Ecto neural progenitor cell (in vitro differentiated cells): ENCODE measurements around the gene NRXN3.

Experiments used
- DNase-seq: peaks from one replicate; pipeline ENCODE4 v3.0.0-alpha.2; 2018; ENCODE audit warnings: low spot score

The NRXN3 gene

DNA sequence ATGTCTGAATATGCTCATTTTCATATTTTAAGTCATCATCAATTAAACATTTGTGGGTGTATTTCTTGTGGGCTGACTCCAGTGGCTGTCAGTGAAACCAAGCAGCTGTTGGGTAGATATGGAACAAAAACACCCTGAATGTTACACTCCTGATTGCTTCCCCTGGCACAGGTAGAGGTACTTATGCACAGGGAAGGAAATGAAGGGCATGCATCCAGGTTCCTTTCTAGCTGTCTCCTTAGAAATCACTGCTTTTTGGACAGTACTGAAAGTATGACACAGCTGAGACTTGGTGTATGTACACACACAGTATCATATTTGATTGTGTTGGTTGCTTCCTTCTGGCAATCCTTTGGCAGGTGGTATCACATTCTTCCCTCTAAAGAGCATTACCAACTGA lies 1034.4 kb downstream of the NRXN3 start:
- no peak for DNase-seq

DNA sequence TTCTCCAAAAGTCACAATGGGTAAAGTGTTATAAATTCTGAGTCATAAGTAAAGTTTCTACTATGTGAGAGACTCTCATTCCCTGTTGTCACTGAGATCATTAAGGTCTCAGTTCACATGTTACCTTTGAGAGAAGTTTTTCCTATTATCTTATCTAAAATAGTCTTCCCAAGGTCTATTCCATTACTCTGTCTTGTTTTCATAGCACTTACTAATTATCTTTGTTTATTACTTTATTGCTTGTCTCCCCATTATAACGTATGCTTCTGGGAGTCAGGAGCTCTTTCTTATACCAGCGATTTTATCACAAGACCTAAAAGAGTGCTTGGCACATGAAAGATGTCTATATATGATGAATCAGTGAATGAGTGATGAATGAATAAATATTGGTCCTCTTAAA lies 1039.2 kb downstream of the NRXN3 start:
- DNase-seq, result no peak

DNA sequence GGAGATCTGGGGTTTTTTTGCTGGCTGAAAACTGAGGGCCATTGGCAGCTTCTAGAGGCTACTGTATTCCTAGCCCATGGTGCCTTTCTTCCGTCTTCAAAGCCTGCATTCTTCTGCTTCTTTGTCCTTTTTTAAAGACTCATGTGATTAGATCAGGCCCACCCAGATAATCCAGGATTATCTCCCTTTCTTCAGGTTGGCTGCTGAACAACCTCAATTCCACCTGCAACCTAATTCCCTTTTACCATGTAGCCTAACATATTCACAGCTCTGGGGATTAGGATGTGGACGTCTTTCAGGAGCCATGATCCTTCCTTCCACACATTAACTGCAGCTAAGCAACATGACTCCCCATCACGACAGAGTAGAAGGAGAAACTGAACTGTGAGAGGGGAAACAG lies 1055.6 kb downstream of the NRXN3 start:
- DNase-seq, result no peak

- DNase-seq, result no peak
Measured at GRCh38 chr14:79229383-79229909, 1059.3 kb downstream of the NRXN3 start.

DNA sequence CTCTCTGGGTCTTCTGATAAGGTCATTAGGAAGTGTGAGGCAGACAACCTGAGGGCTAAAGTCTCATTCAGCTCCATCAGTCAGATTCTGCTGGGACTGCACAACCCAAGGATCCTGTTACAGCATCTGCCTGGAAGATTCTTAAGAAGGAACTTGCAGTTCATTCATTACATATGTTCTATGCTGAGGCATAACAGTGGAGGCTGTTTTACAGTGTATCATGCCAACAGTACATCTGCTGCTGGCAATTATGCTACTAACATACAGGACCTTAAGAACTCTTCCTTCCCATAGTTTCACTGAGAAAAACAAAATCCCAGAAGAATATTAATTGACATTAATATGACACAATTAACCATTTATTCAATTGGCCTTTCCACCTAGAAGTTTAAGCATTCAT lies 1072.5 kb downstream of the NRXN3 start:
- no peak for DNase-seq

GRCh38 chr14:79246173-79246572 lies 1076.0 kb downstream of the NRXN3 start:
- no peak for DNase-seq

DNA sequence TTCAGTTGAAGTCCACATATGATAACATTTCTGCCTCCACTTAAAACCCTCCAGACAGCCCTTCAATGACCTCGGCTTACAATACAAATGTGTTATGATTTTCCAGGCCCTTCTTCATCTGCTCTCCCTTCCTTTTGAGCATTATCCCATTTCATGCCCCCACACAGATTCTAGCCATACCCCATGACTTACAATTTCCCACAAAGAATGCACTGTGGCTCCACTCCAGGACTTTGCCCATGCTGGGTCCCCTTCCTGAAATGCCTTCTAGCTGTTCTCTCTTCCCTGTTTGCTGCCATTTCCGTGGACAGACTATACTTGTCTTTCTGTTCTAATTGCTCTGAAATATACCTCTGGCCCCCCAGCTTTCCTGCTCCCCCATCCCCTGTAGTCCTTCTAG lies 1078.0 kb downstream of the NRXN3 start:
- no peak for DNase-seq

- no peak for DNase-seq
Measured at GRCh38 chr14:79248771-79249170, 1078.6 kb downstream of the NRXN3 start.

GRCh38 chr14:79251278-79251677 lies 1081.1 kb downstream of the NRXN3 start:
- no peak for DNase-seq

GRCh38 chr14:79253576-79253975 lies 1083.4 kb downstream of the NRXN3 start:
- DNase-seq, result no peak

DNA sequence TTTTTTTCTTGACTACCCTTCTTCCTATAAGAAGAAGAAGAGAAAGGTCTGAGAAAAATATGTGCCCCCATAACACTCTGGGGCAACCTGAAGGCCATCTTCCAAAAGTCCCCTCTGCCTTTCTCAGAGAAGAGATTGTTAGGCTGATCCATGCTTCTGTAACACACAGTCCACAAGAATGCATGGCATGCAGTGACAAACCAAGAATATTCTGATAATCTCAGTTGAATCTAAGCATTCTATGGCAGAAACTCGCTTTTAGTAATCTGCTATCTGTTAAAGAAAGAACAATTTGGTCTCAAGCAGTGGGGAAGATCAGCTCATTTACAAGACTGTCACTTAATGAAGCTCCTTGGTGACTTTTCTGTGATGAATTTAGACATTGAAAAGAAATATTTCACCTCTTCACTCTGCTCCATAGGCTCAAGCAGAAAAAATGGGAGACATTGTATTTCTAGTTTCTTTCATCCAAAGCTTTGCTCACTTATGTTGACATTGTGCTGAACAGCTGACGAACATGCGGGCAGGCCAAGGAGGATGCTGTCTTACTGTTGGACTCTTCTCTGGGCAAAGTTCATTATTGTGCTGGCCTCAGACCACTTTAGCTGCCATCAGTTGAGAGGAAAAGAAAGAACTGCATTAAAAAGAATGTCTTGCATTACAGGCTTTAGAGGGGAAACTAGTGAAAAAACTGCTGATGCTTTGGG lies 1084.0 kb downstream of the NRXN3 start:
- DNase-seq, result no peak

DNA sequence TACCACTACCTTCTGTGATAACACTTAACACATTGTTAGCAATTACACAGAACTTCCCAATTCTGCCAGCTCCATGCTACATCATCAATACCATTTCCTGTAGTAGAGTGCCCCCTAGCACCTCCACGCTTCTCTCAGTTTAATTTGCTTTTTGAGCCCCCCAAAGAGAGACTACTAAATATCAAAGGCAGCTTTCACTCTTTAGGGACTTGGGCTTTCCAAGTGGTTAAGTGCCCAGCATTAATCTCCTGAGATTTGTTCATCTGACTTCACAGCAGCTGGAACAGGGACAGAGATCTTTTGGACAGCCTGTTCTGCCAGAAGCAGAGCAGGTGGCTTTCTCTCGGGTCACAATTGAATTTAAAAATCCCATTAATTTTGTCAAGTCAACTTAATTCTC lies 1086.2 kb downstream of the NRXN3 start:
- DNase-seq, result no peak

GRCh38 chr14:79260406-79260805 lies 1090.2 kb downstream of the NRXN3 start:
- no peak for DNase-seq

GRCh38 chr14:79265366-79265946 lies 1095.3 kb downstream of the NRXN3 start:
- no peak for DNase-seq

DNA sequence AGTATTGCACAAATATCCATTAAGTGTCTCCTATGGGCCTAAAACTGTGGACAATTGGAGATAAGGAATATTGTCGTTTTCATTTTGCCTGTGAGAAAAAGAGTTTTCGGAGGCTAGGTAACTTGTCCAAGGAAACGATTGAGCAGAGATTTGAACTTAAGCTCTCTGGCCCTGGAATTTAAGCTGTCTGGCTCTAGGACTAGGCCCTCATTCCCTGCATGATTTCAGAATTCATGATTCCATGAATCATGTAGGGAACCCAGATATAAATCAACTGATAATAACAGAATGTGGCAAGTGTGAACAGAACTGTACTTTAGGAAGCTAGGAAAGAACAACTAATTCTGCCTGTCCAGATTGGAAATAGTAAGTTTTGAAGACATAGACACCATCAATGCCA lies 1100.2 kb downstream of the NRXN3 start:
- no peak for DNase-seq

GRCh38 chr14:79271122-79271521 lies 1100.9 kb downstream of the NRXN3 start:
- DNase-seq, result no peak

- no peak for DNase-seq
Measured at GRCh38 chr14:79274641-79275291, 1104.6 kb downstream of the NRXN3 start.

- no peak for DNase-seq
Measured at GRCh38 chr14:79275292-79275655, 1105.1 kb downstream of the NRXN3 start.

DNA sequence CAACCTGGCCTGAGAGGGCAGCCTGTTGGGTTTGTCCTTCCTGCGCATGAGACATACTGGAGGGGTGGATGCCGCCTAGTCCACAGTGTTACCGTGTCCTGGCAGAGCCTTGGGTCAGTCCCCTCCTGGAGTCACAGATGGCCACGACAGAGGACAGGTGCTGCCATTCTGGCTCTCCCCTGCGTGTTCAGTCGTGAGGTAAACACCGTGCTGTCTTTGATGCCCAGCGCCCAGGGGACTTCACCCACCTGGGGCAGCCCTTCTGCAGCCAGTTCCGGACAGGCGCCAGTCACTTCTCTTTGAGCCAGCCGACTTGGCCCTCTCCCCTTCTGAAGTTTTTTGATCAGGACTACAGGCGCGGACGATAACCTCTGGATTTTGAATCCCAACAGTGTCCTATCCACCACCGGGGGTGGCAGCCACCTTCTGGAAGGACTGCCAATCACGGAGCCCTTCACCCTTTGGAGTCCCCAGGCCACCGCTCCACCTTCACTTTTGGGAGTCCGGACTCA lies 1108.2 kb downstream of the NRXN3 start:
- DNase-seq, result peak; percentile 48

GRCh38 chr14:79278798-79279644 lies 1108.8 kb downstream of the NRXN3 start:
- peak; percentile 95 for DNase-seq

DNA sequence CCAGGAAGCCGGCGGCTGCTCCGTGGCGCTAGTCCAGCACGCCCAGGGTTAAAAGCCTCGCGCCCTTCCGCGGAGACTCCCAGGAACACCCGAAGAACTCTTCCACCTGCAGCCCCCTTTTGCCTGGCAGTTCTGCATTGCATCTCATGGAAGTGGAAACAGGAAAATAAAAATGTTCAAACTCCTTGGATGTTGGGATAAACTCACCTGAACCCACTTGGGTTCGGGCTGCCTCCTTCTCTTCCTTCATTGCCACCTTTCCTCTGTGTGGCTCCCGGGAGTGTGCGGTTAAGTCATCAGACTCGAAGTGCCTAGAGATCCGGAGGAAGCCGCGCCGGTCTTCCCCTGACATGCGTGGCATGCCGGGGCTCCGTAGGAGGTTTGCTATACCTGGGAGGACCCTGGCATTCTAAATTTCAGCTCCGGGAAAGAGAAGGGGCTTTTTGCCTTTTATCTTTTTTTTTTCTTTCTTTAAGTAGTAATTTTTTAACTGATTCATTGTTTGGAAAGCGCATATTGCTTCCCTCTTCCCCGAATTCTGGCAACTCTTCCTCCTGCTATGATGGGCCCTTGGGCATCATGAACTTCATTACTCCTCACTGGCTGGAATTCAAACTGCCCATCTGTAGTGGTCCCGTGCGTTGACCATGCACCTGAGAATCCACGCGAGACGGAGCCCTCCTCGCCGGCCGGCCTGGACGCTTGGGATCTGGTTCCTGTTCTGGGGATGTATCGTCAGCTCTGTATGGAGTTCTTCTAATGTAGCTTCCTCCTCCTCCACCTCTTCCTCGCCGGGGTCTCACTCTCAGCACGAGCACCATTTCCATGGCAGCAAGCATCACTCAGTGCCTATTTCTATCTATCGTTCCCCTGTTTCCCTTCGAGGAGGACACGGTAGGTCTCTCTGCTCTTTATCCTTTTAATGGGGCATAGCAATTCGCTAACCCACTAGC lies 1109.7 kb downstream of the NRXN3 start:
- DNase-seq, result peak; percentile 49
